HG02678 (cell line): ENCODE results near the gene HELZ2.

Experiments used
- ATAC-seq: cut with Tn5 transposase; IDR thresholded peaks from one replicate; pipeline ENCODE4 v1.9.1; 2021; ENCODE audit warnings: mild to moderate bottlenecking, moderate library complexity; ENCODE audit not compliant: unreplicated experiment

The HELZ2 gene

GRCh38 chr20:63553933-63554290 lies 20.1 kb downstream of the HELZ2 start, which contains the start of gene FNDC11:
Gene FNDC11, plus strand, starts transcription at chr20:63554159. Its CDS starts 1,505 bp downstream, at chr20:63555664.
- ATAC-seq, result peak; percentile 27

GRCh38 chr20:63553251-63553932 lies 20.6 kb downstream of the HELZ2 start:
- ATAC-seq, result peak; percentile 42

DNA sequence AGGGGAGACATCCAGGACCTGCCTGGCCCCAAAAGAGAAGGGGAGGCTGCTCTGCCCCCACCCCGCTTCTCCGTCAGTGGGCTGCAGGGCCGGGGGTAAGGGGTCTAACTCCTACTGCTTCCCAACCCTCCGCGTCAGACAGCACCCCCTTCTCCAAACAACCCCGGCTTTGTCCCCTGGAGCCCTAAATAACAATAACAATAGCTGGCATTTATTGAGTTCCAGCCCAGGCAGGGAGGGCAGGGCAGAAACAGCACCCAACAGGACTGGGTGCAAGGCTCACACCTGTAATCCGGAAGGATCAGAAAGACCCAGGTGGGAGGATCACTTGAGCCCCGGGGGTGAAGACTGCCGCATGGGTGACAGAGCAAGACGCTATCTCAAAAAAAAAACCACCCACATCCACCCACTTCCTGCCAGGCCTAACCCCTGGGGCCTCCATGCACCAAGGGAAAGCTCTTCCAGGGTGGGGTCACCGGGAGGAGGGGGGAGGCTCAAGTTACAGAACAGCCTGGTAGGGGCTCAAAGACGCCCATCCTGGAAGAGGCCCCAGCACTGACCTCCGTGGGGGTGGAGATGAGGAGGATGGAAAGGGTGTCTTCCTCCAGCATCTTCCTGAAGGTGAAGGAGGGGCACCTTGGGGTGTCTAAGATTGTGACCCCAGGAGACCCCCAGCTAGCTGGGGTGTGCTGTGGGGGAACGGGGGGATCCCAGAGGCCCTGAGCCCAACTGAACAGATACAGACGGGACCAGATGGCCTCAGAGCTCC lies 21.4 kb downstream of the HELZ2 start:
- ATAC-seq, result peak; percentile 29

DNA sequence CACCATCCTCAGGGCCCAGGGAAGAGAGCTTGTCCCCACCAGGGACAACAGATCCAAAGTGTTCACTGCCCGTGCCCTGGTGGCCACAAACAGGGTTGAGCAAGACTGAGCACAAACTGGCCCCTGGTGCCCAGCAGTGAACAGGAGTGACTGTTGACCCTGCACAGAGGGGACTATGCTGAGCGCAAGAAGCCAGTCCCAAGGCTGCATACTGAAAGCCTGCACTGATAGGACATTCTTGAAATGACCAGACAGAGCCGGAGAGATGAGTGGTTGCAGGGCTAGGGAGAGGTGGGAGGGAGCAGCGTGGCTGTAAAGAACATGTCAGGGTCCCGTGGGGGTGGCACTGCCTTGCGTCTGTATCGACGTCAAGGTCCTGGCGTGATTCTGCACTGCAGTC lies 23.0 kb downstream of the HELZ2 start:
- no peak for ATAC-seq

DNA sequence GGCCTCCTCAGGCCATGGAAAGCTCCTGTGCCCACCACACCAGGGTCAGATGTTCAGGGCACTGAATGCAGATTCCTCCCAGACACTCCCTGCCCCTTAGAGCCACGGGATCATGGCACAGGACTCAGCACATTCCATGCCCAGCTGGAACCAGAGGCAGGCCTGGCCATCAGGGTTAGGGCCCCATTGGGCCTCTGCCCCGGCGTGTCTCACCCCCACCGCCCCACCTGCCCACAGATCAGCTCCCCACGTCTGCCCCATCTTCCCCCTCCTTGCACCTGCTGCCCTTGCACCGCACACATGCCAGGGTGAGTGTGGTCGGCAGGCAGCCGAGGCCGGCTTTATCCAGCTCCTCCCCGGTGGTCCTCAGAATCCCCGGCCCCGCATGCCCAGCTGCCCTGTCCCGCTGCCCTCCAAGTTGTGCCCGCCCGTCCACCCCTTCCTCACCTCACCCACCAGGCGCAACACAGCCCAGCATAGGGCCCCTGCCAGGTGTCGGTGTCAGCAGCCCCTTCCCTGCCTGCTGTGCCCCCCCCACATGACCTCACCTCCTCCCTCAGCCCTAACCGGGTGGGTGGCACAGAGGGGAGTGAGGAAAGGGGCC lies 24.3 kb downstream of the HELZ2 start:
- ATAC-seq, result no peak

DNA sequence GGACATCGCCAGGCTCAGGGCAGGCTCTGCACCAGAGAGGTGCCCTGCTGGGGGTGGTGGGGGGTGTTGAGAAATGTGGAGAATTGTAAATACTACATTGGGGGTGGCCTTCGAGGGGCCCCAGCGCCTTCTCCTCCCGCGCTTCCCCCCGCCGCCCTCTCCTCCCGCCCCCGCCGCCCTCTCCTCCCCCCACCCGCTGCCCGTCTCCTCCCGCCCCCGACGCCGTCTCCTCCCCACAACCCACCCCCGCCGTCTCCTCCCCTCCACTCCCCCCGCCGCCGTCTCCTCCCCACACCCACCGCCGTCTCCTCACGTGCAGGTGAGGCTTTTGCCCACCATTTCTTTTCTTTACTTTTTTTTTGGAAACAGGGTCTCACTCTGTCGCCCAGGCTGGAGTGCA lies 25.0 kb downstream of the HELZ2 start:
- no peak for ATAC-seq

DNA sequence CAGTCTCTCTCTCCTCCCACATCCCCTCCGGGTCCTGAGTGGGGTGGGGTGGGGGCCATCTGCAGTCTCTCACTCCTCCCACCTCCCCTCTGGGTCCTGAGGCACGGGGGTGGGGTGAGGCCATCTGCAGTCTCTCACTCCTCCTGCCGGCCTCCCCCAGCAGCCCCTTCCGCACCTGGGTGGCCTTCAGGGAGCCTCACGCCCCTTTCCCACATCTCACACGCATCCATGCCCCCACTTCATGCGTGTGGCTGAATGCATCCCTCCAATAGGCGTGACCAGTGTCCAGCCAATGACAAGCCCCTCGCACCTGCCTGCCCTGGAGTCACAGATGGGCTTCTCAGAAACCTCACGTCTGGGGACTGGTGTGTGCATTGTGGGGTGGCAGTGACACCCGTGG lies 25.5 kb downstream of the HELZ2 start:
- no peak for ATAC-seq

- ATAC-seq, result no peak
Measured at GRCh38 chr20:63547725-63548480, 26.1 kb downstream of the HELZ2 start, which contains the start of gene SRMS. Gene SRMS, minus strand, starts transcription at chr20:63547749. Its CDS starts 286 bp downstream, at chr20:63547463.

DNA sequence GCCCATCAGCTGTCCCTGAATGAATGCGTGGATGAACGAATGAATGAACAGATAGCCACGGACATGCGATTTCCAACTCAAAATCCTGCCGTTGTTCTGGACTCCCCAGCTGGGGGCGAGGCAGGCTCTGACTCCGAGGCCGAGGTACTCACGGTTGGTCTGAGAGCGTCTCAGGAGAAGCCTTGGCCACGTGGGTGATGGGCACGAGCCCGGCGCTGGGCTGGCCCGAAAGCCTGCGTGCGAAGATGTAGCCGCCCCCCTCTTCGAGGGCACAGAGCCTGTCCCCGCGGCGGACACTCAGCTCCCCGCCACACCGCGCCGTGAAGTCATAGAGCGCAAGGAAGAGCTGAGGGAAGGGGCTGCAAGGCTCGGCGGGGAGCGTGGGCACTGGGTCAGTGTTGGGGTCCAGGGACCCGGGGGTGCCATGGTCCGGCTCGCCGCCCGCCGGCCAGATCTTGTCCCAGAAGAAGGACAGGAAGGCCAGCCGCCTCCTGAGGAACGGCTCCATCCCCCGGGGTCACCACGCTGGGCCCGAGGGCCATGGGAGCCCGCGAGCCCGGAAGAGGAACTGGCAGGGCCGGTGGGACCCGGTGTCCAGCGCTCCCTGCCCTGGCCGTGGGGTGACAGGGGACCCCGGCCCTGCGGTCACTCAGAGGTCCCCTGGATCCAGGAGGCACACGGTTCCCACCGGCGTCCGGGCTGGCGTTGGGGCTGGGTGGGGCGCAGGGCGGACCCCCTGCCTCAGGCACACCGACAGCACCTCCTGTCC lies 26.9 kb downstream of the HELZ2 start:
- ATAC-seq, result no peak

DNA sequence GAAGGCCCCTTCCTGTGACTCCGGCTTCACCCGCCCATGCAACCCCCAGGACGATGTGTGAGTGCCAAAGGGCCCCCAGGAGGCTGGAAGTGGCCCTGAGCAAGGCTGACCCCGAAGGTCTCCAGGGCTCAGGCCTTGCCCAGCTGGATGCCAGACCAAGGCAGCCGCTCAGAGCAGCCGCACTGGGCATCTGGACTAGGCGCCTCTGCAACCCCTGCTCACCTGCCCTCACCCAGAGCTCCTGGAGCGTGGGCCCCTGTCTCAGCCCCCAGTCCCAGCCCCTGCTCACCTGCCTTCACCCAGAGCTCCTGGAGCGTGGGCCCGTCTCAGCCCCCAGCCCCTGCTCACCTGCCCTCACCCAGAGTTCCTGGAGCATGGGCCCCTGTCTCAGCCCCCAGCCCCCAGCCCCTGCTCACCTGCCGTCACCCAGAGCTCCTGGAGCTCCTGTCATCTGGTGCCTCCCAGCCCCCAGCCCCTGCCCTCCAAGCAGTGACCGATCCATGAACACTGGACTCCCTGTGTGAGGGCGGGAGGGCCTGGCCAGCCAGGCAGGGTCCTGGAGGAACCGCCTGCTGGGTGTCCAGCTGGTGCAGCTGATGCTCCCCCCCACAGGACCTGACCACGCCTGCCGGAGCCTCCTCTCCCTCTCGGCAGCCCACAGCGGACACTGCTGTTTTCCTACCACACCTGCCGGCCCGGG lies 27.6 kb downstream of the HELZ2 start:
- ATAC-seq, result no peak

DNA sequence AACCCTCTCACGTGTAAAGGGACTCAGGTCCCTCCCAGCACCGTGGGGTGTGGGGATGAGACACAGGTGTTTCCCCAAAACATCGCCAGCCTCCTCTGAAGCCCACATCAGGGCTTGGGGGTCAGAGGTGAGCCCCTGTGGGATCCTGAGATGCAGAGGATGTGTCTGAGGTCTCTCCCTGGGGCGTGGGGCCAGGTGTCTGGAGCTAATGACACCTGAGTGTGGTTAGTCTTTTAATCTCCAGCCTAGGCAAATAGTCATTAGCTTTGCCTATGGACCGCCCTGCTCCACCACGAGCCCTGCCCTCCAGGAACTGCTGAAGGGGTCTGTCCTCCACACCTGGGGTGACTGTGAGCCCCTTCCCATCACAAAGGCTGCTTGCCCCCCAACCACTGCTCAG lies 28.2 kb downstream of the HELZ2 start:
- no peak for ATAC-seq

GRCh38 chr20:63544958-63545516 lies 29.0 kb downstream of the HELZ2 start:
- no peak for ATAC-seq

- ATAC-seq, result no peak
Measured at GRCh38 chr20:63544241-63544957, 29.6 kb downstream of the HELZ2 start.

DNA sequence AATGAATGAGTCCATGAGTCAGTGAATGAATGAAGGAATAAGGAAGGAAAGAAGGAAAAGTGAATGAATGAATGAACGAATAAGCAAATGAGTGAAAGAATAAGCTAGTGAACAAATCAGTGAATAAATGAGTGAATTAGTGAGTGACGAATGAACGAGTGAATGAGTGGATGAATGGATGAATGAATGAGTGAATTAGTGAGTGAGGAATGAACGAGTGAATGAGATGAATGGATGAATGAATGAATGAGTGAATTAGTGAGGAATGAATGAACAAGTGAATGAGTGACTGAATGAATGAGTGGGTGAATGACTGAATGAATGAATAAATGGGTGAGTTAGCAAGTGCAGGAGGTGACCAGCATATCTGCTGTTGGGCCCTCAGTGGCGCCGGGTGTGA lies 30.3 kb downstream of the HELZ2 start:
- no peak for ATAC-seq

DNA sequence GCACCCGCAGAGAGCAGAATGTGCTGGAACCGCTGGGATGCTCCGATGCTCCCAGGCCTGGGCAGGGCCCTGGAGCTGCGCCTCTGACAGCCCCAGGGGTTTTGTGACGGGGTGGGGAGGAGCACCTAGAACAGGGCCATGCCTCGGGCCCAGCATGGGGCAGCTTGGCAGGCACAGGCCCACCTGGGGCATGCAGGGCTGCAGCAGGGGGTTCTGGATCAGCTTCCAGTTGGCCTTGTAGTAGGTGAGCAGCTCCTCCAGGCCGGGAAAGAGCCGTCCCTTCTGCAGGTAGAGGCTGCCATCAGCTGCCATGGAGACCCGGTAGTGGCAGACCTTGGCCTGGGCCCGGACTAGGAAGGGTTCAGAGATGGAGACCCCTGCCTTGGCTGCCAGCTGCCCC lies 30.9 kb downstream of the HELZ2 start:
- no peak for ATAC-seq

DNA sequence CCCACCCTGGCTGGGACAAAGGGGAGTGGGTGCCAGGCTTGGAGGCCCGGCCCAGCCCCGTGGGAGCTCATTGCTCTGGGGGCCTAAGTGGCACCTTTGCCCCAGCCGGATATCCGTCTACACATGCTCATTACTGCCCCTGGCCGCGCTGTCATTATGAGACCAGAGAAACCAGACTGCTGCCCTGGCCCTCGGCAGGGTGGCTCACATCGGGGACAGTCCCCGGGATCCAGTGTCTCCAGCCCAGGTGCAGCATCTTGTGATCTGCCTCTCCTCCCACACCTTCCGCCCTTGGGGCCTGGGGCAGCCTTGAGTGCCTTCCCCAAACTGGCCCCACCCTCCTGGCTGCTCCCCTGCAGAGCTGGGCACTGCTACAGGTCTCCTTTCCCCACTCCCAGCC lies 31.3 kb downstream of the HELZ2 start:
- no peak for ATAC-seq

DNA sequence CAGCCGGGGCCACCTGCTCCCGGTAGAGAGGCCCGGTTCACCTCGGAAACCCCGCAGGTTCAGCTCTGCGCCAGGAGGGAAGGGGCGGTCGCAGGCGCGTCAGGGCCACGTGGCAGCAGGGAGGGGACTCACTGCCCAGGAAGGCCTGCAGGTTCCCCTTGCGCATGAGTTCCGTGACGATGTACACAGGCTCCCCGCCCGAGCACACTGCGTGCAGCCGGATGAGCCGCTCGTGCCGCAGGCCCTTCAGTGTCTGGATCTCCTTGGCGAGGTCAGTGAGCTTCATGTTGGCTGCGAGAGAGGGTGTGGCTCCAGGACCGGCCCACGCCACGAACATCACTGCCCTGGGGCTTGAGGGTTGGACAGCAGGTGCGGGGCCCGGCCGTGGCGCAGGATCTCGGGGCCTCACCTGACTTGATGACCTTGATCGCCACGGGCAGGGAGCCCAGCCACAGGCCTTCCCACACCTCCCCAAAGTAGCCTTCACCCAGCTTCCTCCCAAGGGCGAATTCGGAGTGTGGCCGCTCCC lies 31.9 kb downstream of the HELZ2 start:
- no peak for ATAC-seq

DNA sequence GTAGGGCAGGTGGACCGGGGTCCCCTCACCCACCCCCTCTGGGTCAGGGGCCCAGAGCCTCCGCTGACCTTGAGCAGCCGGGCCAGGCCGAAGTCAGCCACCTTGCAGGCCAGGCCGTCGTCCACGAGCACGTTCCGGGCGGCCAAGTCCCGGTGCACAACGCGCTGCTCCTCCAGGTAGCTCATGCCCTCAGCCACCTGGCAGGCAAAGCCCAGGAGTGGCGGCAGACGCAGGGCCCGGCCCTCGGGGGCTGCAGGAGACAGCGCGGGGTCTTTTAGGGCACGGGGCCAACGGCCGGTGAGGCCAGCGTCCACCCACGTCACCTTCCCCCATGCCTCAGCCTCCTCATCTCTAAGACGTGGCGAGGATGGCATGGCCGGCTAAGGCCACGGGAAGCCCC lies 32.7 kb downstream of the HELZ2 start:
- no peak for ATAC-seq
